ENCODE results near the gene SIRT2. TPM values are rescaled to one million over a fixed set of nuclear protein-coding genes. Genes with fewer than 3 reads are reported as not detected.
A peak's percentile ranks its signal among the peaks of the same experiment; 100 is the strongest.

SIRT2 gene
- total RNA-seq, 4 donors from 2014 or later: 39.8 to 71.5 (median 52.7) TPM

GRCh38 chr19:38845374-38846024, 53.9 kb downstream of the SIRT2 start:
- peaks cover 65 to 74% (median 72%) of the 10 kb centered on the region in 3 donors for H3K36me3 ChIP-seq
- no peaks in the 10 kb centered on the region for H3K27me3 ChIP-seq
- peaks cover 21 to 84% (median 43%) of the 10 kb centered on the region in 3 donors for H3K4me1 ChIP-seq
- no peak overlapping the region for H3K4me3 ChIP-seq
- H3K27ac ChIP-seq: peak overlapping the region in 1 of 4 donors; percentile 14
- TF ChIP-seq, protein P1, sequence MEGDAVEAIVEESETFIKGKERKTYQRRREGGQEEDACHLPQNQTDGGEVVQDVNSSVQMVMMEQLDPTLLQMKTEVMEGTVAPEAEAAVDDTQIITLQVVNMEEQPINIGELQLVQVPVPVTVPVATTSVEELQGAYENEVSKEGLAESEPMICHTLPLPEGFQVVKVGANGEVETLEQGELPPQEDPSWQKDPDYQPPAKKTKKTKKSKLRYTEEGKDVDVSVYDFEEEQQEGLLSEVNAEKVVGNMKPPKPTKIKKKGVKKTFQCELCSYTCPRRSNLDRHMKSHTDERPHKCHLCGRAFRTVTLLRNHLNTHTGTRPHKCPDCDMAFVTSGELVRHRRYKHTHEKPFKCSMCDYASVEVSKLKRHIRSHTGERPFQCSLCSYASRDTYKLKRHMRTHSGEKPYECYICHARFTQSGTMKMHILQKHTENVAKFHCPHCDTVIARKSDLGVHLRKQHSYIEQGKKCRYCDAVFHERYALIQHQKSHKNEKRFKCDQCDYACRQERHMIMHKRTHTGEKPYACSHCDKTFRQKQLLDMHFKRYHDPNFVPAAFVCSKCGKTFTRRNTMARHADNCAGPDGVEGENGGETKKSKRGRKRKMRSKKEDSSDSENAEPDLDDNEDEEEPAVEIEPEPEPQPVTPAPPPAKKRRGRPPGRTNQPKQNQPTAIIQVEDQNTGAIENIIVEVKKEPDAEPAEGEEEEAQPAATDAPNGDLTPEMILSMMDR (IDR thresholded peaks at IDR 0.05): no peak
- no peak for TF ChIP-seq POLR2A (IDR thresholded peaks at IDR 0.05)
- WGBS, 2 donors: 86 to 87% methylated on average over 13 to 14 of the region's 14 CpGs
- no peak for DNase-seq
- no peaks in the 10 kb centered on the region for H3K9me3 ChIP-seq
- intact Hi-C loops (cut with DNase I): no loop called here

- H3K4me1 ChIP-seq: peaks cover 32 to 97% (median 55%) of the 10 kb centered on the region in 3 donors
- no peak overlapping the region for H3K4me3 ChIP-seq
- WGBS, 2 donors: 78 to 82% methylated on average over 11 of the region's 11 CpGs
- no peaks in the 10 kb centered on the region for H3K9me3 ChIP-seq
- peak overlapping the region in 2 of 4 donors; percentile 25 to 94 for H3K27ac ChIP-seq
- H3K36me3 ChIP-seq: peaks cover 76 to 87% (median 85%) of the 10 kb centered on the region in 3 donors
- intact Hi-C loops (cut with DNase I): no loop called here
- no peak for DNase-seq
- TF ChIP-seq POLR2A (IDR thresholded peaks at IDR 0.05): no peak
- TF ChIP-seq, protein P1 (IDR thresholded peaks at IDR 0.05): no peak
- no peaks in the 10 kb centered on the region for H3K27me3 ChIP-seq
Observed at GRCh38 chr19:38844093-38844686, 55.2 kb downstream of the SIRT2 start.

DNA sequence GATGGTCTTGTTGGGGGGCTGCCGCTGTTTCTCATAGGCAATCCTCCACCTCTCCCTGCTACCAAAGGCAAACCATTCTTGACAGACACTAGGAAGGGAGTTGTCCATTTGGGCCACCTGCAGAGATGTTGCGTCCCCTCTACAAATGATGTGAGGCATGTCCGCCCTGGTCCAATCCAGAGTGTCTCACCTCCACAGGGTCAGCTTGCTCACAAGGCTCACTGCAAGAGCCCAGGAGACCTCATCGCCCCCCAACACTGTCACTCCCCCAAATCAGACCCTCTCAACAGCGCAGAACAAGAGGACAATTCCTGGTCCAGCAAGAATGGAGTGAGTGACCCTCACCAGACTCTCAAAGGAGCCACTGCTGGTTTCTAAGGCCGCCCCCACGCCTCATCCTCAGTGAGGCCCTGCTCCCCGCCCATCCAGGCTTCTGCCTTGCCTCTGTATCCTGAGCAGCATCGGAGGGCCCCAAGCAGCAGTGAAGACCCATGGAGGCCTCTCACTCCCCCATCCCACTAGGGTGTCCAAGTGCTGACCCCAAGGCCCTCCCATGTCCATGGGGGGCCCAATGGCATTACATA, 56.2 kb downstream of the SIRT2 start:
- no peak for DNase-seq
- Histone ChIP-seq H3K27me3 (no peaks in the 10 kb centered on the region), H3K4me1 (peaks cover 30 to 98% (median 55%) of the 10 kb centered on the region in 3 donors), H3K4me3 (no peak overlapping the region), H3K36me3 (peaks cover 83 to 97% (median 94%) of the 10 kb centered on the region in 3 donors), H3K9me3 (no peaks in the 10 kb centered on the region), H3K27ac (peak overlapping the region; percentile 3 to 94 (median 60))
- intact Hi-C loops (cut with DNase I): no loop called here
- 91 to 97% methylated on average over 7 to 9 of the region's 9 CpGs for WGBS, 2 donors
- TF ChIP-seq POLR2A (IDR thresholded peaks at IDR 0.05): no peak
- TF ChIP-seq, protein P1 (IDR thresholded peaks at IDR 0.05): no peak

DNA sequence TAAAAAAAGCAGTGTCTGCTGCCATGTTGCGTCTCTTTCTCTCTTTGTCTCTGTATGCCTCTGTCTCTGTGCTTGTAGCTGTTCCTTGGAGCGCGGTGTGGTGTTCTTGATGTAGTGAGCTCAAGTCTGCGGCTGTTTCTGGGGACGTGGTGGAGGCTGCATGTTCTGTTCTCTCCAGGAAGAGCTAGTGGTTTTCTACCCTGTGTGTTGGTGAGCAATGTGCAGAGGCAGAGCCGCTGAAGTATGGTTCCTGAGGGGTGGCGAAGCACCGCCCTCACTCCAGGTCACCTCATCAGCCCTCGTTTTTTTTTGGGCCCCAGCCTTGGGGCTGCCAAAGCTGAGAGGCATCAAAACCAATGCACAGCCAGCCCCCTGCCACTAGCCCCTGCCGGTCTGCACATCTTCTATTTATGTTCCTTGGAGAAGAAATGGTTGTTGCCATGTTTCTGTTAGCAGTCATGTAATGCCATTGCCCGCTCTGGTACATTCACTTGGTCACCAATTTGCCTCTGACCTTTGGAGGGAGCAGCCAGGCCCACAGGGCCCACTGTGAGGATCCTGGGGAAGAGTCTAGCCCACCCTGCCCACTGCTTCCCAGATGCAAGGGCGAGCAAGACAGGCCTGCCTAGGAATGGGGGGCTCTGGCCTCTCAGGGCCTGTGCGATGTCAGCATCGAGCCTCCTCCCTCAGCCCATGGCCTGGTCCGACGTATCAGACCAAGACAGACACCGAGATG, 56.8 kb downstream of the SIRT2 start:
- intact Hi-C loops (cut with DNase I): no loop called here
- Histone ChIP-seq H3K4me3 (no peak overlapping the region), H3K4me1 (peaks cover 25 to 98% (median 55%) of the 10 kb centered on the region in 3 donors), H3K9me3 (no peaks in the 10 kb centered on the region), H3K36me3 (peaks cover 90 to 100% (median 99%) of the 10 kb centered on the region in 3 donors), H3K27me3 (no peaks in the 10 kb centered on the region), H3K27ac (peak overlapping the region; percentile 3 to 94 (median 60))
- TF ChIP-seq POLR2A (IDR thresholded peaks at IDR 0.05): peak in 1 of 4 donors; percentile 40
- TF ChIP-seq, protein P1 (IDR thresholded peaks at IDR 0.05): no peak
- DNase-seq: no peak
- WGBS, 2 donors: 82 to 83% methylated on average over 5 to 12 of the region's 17 CpGs
